Activated CD8-positive, alpha-beta T cell treated with anti-CD3 and anti-CD28 coated beads, Interleukin-2, amount 10 ng/mL, durations not matched to agents 7 days and 5 days (primary cell): ENCODE measurements around the gene TRPC4AP. TPM values are rescaled to one million over a fixed set of nuclear protein-coding genes. Genes with fewer than 3 reads are reported as not detected.

Experiments used
- ATAC-seq: fragments of 150-1000 bp; cut with Tn5 transposase; one replicate; pipeline ENCODE4 v1.10.0; 2021; ENCODE audit warnings: moderate library complexity
- CTCF ChIA-PET: fragments of 350-600 bp; sonication (Branson Sonifier 250); formaldehyde crosslinking; loops from one replicate; lab custom pipeline; 2021; ENCODE audit warnings: antibody characterized with exemption; lab: Charles Lee
- POLR2A ChIA-PET: fragments of 350-600 bp; sonication (Branson Sonifier 250); formaldehyde crosslinking; loops from one replicate; lab custom pipeline; 2021; ENCODE audit warnings: antibody characterized with exemption; lab: Charles Lee
- DNase-seq: peaks from one replicate; pipeline ENCODE4 v3.0.0-alpha.2; 2020
- H3K27ac Mint-ChIP-seq: one replicate; pipeline ENCODE4 v1.8.0; 2021; ENCODE audit warnings: mild to moderate bottlenecking, mixed read lengths
- H3K27me3 Mint-ChIP-seq: one replicate; pipeline ENCODE4 v1.8.0; 2021; ENCODE audit warnings: low read depth, mixed read lengths
- H3K36me3 Mint-ChIP-seq: one replicate; pipeline ENCODE4 v1.8.0; 2021; ENCODE audit warnings: low read depth, mixed read lengths
- H3K4me1 Mint-ChIP-seq: one replicate; pipeline ENCODE4 v1.8.0; 2021; ENCODE audit warnings: low read depth, mixed read lengths
- H3K4me3 Mint-ChIP-seq: one replicate; pipeline ENCODE4 v1.8.0; 2021; ENCODE audit warnings: mild to moderate bottlenecking, mixed read lengths
- H3K9me3 Mint-ChIP-seq: one replicate; pipeline ENCODE4 v1.8.0; 2022; ENCODE audit warnings: mixed read lengths; ENCODE audit not compliant: insufficient read depth
- total RNA-seq, 2 experiments: library from RNA; stranded (reverse); gene quantifications; one replicate each; pipeline ENCODE4 v1.2.3, GENCODE V29; 2021

TRPC4AP gene
- total RNA-seq: 10 to 100 TPM; 43.2 to 44.6 TPM

GRCh38 chr20:35092524-35093266 is at the start of gene TRPC4AP:
TRPC4AP (minus strand) TSS chr20:35092807; CDS start chr20:35092781, 26 bp downstream.
- Mint-ChIP-seq H3K36me3 (peaks cover 17% of the 10 kb centered on the region), H3K9me3 (no peaks in the 10 kb centered on the region), H3K4me3 (peak within 1 kb of the TSS; percentile 79), H3K27me3 (no peaks in the 10 kb centered on the region), H3K27ac (peak within 1 kb of the TSS; percentile 91), H3K4me1 (peaks cover 46% of the 10 kb centered on the region)
- CTCF ChIA-PET: interaction anchor here (0.6 to 4.6 kb wide), 5 partner anchors 27 to 177 kb away, joined by 3 to 52 read pairs (median 3); partner anchors contain the start of gene EDEM2
- DNase-seq: peak; percentile 91
- ATAC-seq: peak; percentile 96
- POLR2A ChIA-PET: interaction anchor here (0.6 to 1.6 kb wide), 6 partner anchors 13 to 509 kb away, joined by 3 to 4 read pairs (median 3); partner anchors contain the start of genes EDEM2, MMP24OS and NCOA6

GRCh38 chr20:35135867-35136586 is 43.4 kb upstream of the TRPC4AP start:
- H3K27ac Mint-ChIP-seq: no peak overlapping the region
- no peak for ATAC-seq
- ChIA-PET POLR2A (interaction anchor here (1.6 kb wide), 1 partner anchor 10 kb away, joined by 5 read pairs; no protein-coding TSS in a partner anchor), CTCF (interaction anchor here (1.8 kb wide), 1 partner anchor 9 kb away, joined by 4 read pairs; no protein-coding TSS in a partner anchor)
- no peaks in the 10 kb centered on the region for H3K27me3 Mint-ChIP-seq
- H3K4me1 Mint-ChIP-seq: no peaks in the 10 kb centered on the region
- peaks cover 44% of the 10 kb centered on the region for H3K36me3 Mint-ChIP-seq
- DNase-seq: no peak
- H3K9me3 Mint-ChIP-seq: no peaks in the 10 kb centered on the region
- H3K4me3 Mint-ChIP-seq: no peak overlapping the region

GRCh38 chr20:35134880-35135279 is 42.3 kb upstream of the TRPC4AP start:
- CTCF ChIA-PET: no interaction called here
- H3K4me1 Mint-ChIP-seq: no peaks in the 10 kb centered on the region
- DNase-seq (no peak), ATAC-seq (no peak)
- POLR2A ChIA-PET: no interaction called here
- H3K9me3 Mint-ChIP-seq: no peaks in the 10 kb centered on the region
- no peaks in the 10 kb centered on the region for H3K27me3 Mint-ChIP-seq
- no peak overlapping the region for H3K4me3 Mint-ChIP-seq
- peaks cover 46% of the 10 kb centered on the region for H3K36me3 Mint-ChIP-seq
- no peak overlapping the region for H3K27ac Mint-ChIP-seq

GRCh38 chr20:35134472-35134871 is 41.9 kb upstream of the TRPC4AP start:
- peaks cover 2% of the 10 kb centered on the region for H3K4me1 Mint-ChIP-seq
- ATAC-seq: no peak

GRCh38 chr20:35133735-35134134 is 41.1 kb upstream of the TRPC4AP start:
- Mint-ChIP-seq H3K4me3 (no peak overlapping the region), H3K4me1 (peaks cover 2% of the 10 kb centered on the region), H3K27ac (no peak overlapping the region), H3K36me3 (peaks cover 45% of the 10 kb centered on the region), H3K9me3 (no peaks in the 10 kb centered on the region), H3K27me3 (no peaks in the 10 kb centered on the region)
- POLR2A ChIA-PET: interaction anchor here (1.3 kb wide), 1 partner anchor 13 kb away, joined by 3 read pairs; the partner anchor contains the start of gene EDEM2
- CTCF ChIA-PET: no interaction called here
- no peak for ATAC-seq
- no peak for DNase-seq

More at GRCh38 chr20:35134472-35134871, 41.9 kb upstream of the TRPC4AP start:
- Mint-ChIP-seq H3K27me3 (no peaks in the 10 kb centered on the region), H3K36me3 (peaks cover 47% of the 10 kb centered on the region), H3K4me3 (no peak overlapping the region), H3K27ac (no peak overlapping the region), H3K9me3 (no peaks in the 10 kb centered on the region)
- POLR2A ChIA-PET: no interaction called here
- no peak for DNase-seq
- CTCF ChIA-PET: no interaction called here

GRCh38 chr20:35133031-35133430 is 40.4 kb upstream of the TRPC4AP start:
- ChIA-PET CTCF (no interaction called here), POLR2A (interaction anchor here (0.5 to 1.3 kb wide), 2 partner anchors 14 to 154 kb away, joined by 3 read pairs; partner anchors contain the start of gene EDEM2)
- peaks cover 45% of the 10 kb centered on the region for H3K36me3 Mint-ChIP-seq
- no peaks in the 10 kb centered on the region for H3K9me3 Mint-ChIP-seq
- DNase-seq: no peak
- H3K4me1 Mint-ChIP-seq: peaks cover 2% of the 10 kb centered on the region
- no peak overlapping the region for H3K4me3 Mint-ChIP-seq
- ATAC-seq: no peak
- H3K27ac Mint-ChIP-seq: no peak overlapping the region
- no peaks in the 10 kb centered on the region for H3K27me3 Mint-ChIP-seq

- Mint-ChIP-seq H3K27ac (no peak overlapping the region), H3K36me3 (peaks cover 39% of the 10 kb centered on the region), H3K27me3 (no peaks in the 10 kb centered on the region), H3K9me3 (no peaks in the 10 kb centered on the region), H3K4me1 (peaks cover 2% of the 10 kb centered on the region), H3K4me3 (no peak overlapping the region)
- DNase-seq (no peak), ATAC-seq (no peak)
- ChIA-PET CTCF (no interaction called here), POLR2A (interaction anchor here (0.7 kb wide), 1 partner anchor 160 kb away, joined by 3 read pairs; no protein-coding TSS in a partner anchor)
These were observed 39.3 kb upstream of the TRPC4AP start for GRCh38 chr20:35131934-35132333.

- POLR2A ChIA-PET: no interaction called here
- H3K9me3 Mint-ChIP-seq: no peaks in the 10 kb centered on the region
- no peak overlapping the region for H3K4me3 Mint-ChIP-seq
- DNase-seq (no peak), ATAC-seq (peak; percentile 15)
- peaks cover 2% of the 10 kb centered on the region for H3K4me1 Mint-ChIP-seq
- H3K27me3 Mint-ChIP-seq: no peaks in the 10 kb centered on the region
- H3K27ac Mint-ChIP-seq: no peak overlapping the region
- H3K36me3 Mint-ChIP-seq: peaks cover 50% of the 10 kb centered on the region
- CTCF ChIA-PET: no interaction called here
These were observed 37.1 kb upstream of the TRPC4AP start for GRCh38 chr20:35129647-35130069.

GRCh38 chr20:35125753-35126152 is 33.1 kb upstream of the TRPC4AP start:
- no peak for DNase-seq
- no peak overlapping the region for H3K27ac Mint-ChIP-seq
- POLR2A ChIA-PET: no interaction called here

GRCh38 chr20:35122756-35123405 is 30.3 kb upstream of the TRPC4AP start:
- ATAC-seq (no peak), DNase-seq (no peak)
- no peak overlapping the region for H3K4me3 Mint-ChIP-seq
- no peak overlapping the region for H3K27ac Mint-ChIP-seq
- H3K36me3 Mint-ChIP-seq: peaks cover 62% of the 10 kb centered on the region
- H3K9me3 Mint-ChIP-seq: no peaks in the 10 kb centered on the region
- no peaks in the 10 kb centered on the region for H3K27me3 Mint-ChIP-seq
- POLR2A ChIA-PET: no interaction called here
- H3K4me1 Mint-ChIP-seq: peaks cover 2% of the 10 kb centered on the region
- CTCF ChIA-PET: interaction anchor here (1.4 kb wide), 1 partner anchor 24 kb away, joined by 3 read pairs; the partner anchor contains the start of gene EDEM2

More at GRCh38 chr20:35125753-35126152, 33.1 kb upstream of the TRPC4AP start:
- Mint-ChIP-seq H3K36me3 (peaks cover 54% of the 10 kb centered on the region), H3K9me3 (no peaks in the 10 kb centered on the region), H3K4me1 (peaks cover 2% of the 10 kb centered on the region), H3K27me3 (no peaks in the 10 kb centered on the region), H3K4me3 (no peak overlapping the region)
- no peak for ATAC-seq
- CTCF ChIA-PET: interaction anchor here (0.6 to 1.3 kb wide), 5 partner anchors 19 to 143 kb away, joined by 3 to 8 read pairs (median 4); partner anchors contain the start of gene EDEM2

GRCh38 chr20:35121186-35121585 is 28.6 kb upstream of the TRPC4AP start:
- Mint-ChIP-seq H3K36me3 (peaks cover 59% of the 10 kb centered on the region), H3K27me3 (no peaks in the 10 kb centered on the region), H3K4me1 (peaks cover 2% of the 10 kb centered on the region), H3K27ac (no peak overlapping the region), H3K4me3 (no peak overlapping the region), H3K9me3 (no peaks in the 10 kb centered on the region)
- no peak for DNase-seq
- ATAC-seq: no peak
- ChIA-PET CTCF (no interaction called here), POLR2A (no interaction called here)
